HAP-1 (cell line): Measurements from ENCODE around the gene BRWD1.
"Not testable (repeated sequence)": the region's sequence is repeated elsewhere in the genome, so short reads cannot be mapped to it uniquely, and the experiment has no call there.

Experiments
- DNase-seq, 2 experiments: peaks; one replicate each; pipeline ENCODE4 v3.0.0-alpha.2; 2016 to 2020; ENCODE audit warnings: low spot score in 2 of 2
- H3K27me3 ChIP-seq: fragments of 250-450 bp; sonication (Bioruptor Pico); 2 replicates; pipeline ENCODE4 v1.5.1; 2020; ENCODE audit warnings: low read depth, mild to moderate bottlenecking, moderate library complexity
- H3K36me3 ChIP-seq: fragments of 250-450 bp; sonication (Bioruptor Pico); replicated peaks from 2 replicates; pipeline ENCODE4 v1.5.1; 2020; ENCODE audit warnings: mild to moderate bottlenecking
- H3K4me1 ChIP-seq: fragments of 250-450 bp; sonication (Bioruptor Pico); 2 replicates; pipeline ENCODE4 v1.5.1; 2020; ENCODE audit warnings: mild to moderate bottlenecking
- H3K4me3 ChIP-seq: fragments of 250-450 bp; sonication (Bioruptor Pico); 2 replicates; pipeline ENCODE4 v1.5.1; 2020; ENCODE audit warnings: mild to moderate bottlenecking, moderate library complexity
- H3K9me3 ChIP-seq: fragments of 250-450 bp; sonication (Bioruptor Pico); 2 replicates; pipeline ENCODE4 v1.5.1; 2020; ENCODE audit warnings: mild to moderate bottlenecking, moderate library complexity
- in situ Hi-C: fragments of 300-500 bp; cut with MboI; formaldehyde crosslinking; loops from 3 replicates; pipeline ENCODE4 v1.14.3; 2020; ENCODE audit warnings: low sequenced_read_pairs, inconsistent platforms, mixed read lengths

Gene BRWD1

GRCh38 chr21:39178421-39178820 is 135.0 kb downstream of the BRWD1 start:
- no peak for DNase-seq
- Histone ChIP-seq H3K36me3 (peaks cover 67% of the 10 kb centered on the region), H3K27me3 (no peaks in the 10 kb centered on the region), H3K9me3 (no peaks in the 10 kb centered on the region), H3K4me3 (no peak overlapping the region), H3K4me1 (peaks cover 10% of the 10 kb centered on the region)
- in situ Hi-C loops, result loop anchor here (10.0 kb wide), 1 partner anchor 374 kb away; the partner anchor contains the start of gene ETS2

GRCh38 chr21:39176271-39176709 is 137.1 kb downstream of the BRWD1 start:
- H3K4me1 ChIP-seq, result peaks cover 5% of the 10 kb centered on the region; the same call in 1 of the 2 replicates
- H3K36me3 ChIP-seq, result peaks cover 68% of the 10 kb centered on the region
- H3K4me3 ChIP-seq, result no peak overlapping the region
- no peak for DNase-seq
- in situ Hi-C loops, result loop anchor here (10.0 kb wide), 1 partner anchor 371 kb away; the partner anchor contains the start of gene ETS2
- H3K9me3 ChIP-seq, result no peaks in the 10 kb centered on the region
- no peaks in the 10 kb centered on the region for H3K27me3 ChIP-seq

GRCh38 chr21:39175665-39176064 is 137.8 kb downstream of the BRWD1 start:
- H3K4me3 ChIP-seq, result no peak overlapping the region
- peaks cover 2% of the 10 kb centered on the region; the same call in 1 of the 2 replicates for H3K4me1 ChIP-seq
- in situ Hi-C loops, result loop anchor here (10.0 kb wide), 1 partner anchor 371 kb away; the partner anchor contains the start of gene ETS2
- H3K9me3 ChIP-seq, result no peaks in the 10 kb centered on the region
- H3K27me3 ChIP-seq, result no peaks in the 10 kb centered on the region
- H3K36me3 ChIP-seq, result peaks cover 66% of the 10 kb centered on the region
- no peak for DNase-seq

DNA sequence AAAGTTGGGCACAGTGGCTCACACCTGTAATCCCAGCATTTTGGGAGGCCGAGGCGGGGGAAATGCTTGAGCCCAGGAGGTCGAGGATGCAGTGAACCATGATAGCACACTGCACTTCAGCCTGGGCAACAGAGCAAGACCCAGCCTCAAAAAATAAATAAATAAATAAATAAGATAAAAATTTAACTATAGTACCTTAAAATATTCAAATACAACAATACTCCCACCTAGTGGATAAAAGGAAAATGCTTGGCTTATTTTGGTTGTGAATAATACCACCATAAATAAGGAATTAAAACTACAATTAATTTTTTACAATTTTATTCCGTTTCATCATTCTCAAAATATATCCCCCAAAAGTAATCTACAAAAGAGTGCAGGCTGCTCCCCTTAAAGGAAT is 138.3 kb downstream of the BRWD1 start:
- H3K9me3 ChIP-seq, result no peaks in the 10 kb centered on the region
- H3K4me1 ChIP-seq, result 0 out of 2 replicates have a peak, but pooled peaks cover 2% of the 10 kb centered on the region
- in situ Hi-C loops, result loop anchor here (10.0 kb wide), 1 partner anchor 370 kb away; the partner anchor contains the start of gene ETS2
- H3K36me3 ChIP-seq, result peaks cover 60% of the 10 kb centered on the region
- no peak overlapping the region for H3K4me3 ChIP-seq
- no peaks in the 10 kb centered on the region for H3K27me3 ChIP-seq
- peak in 1 of 2 experiments; percentile 28 for DNase-seq

DNA sequence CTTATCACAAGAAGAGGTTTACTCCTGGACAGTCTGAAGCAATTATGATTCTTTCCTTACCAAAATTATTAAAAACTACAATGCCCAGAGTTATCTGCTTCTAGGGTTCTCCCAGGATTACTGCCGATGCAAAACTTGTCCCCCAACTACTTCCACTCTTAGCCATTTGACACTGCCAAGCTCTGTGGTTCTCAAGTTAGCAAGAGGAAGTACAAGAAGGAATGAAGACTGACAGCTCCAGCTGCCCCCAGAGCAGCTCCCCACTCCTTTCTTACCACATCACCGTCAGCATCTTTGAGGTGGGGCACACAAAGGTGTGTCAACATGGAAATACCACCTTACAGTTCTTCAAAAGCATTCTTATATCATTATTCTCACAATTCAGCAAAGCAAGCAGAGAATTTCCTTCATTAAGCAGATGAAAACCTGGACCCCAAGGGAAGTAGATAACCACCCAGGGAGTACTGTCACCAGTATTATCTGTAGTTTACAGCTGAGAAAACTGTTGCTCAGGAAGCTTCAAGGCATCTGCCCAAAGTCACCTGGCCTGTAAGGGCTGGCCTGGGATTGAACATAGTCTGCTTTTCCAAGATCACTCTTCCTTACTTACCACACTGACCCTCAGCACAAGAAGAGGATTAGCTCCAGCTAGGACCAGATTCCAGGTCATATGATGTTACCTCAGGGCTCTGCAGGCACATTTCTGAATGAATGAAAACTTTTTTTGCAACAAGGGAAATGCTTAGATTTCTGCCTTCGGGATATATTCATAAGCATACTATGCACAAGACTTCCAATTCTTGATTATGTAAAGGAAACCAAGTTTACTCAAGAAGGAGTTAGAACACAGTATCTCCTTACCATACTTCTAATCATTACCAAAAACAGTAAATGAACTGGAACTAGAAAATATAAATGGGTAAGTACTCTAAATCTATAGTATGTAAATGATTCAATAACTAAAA is 139.4 kb downstream of the BRWD1 start:
- Histone ChIP-seq H3K4me1 (0 out of 2 replicates have a peak, but pooled peaks cover 2% of the 10 kb centered on the region), H3K4me3 (no peak overlapping the region), H3K27me3 (no peaks in the 10 kb centered on the region), H3K9me3 (no peaks in the 10 kb centered on the region), H3K36me3 (peaks cover 49% of the 10 kb centered on the region)
- in situ Hi-C loops, result loop anchor here (10.0 kb wide), 1 partner anchor 369 kb away; the partner anchor contains the start of gene ETS2
- DNase-seq, result no peak

GRCh38 chr21:39169906-39170305 is 143.5 kb downstream of the BRWD1 start:
- Histone ChIP-seq H3K27me3 (no peaks in the 10 kb centered on the region), H3K9me3 (0 out of 2 replicates have a peak, but pooled peaks cover 4% of the 10 kb centered on the region), H3K36me3 (peaks cover 16% of the 10 kb centered on the region), H3K4me1 (no peaks in the 10 kb centered on the region), H3K4me3 (no peak overlapping the region)
- DNase-seq, result no peak
- in situ Hi-C loops, result loop anchor here (10.0 kb wide), 1 partner anchor 365 kb away; the partner anchor contains the start of gene ETS2

- H3K36me3 ChIP-seq, result peaks cover 5% of the 10 kb centered on the region
- in situ Hi-C loops, result no loop called here
- H3K4me1 ChIP-seq, result no peaks in the 10 kb centered on the region
- no peak overlapping the region for H3K4me3 ChIP-seq
- no peaks in the 10 kb centered on the region for H3K27me3 ChIP-seq
- DNase-seq, result no peak
- 0 out of 2 replicates have a peak, but pooled peaks cover 4% of the 10 kb centered on the region for H3K9me3 ChIP-seq
Measured at GRCh38 chr21:39168800-39169199, 144.6 kb downstream of the BRWD1 start.

DNA sequence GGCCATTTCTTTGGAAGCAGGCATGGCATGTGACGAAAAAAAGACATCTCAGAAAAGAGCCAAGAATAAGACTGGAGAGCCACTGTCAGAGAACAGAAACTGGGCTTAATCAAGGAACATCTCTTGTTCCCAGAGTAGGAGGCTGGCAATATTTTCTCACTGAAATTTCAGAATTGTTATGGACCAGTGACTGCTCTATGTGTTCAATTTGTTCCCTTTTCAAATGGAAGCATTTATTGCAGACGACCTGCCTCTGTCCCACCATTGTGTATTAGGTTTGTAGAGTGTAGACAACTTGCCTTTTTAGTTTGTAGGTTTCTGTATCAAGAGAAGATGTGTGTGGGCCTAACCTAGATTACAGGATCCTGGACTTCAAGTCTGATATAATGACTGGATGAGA is 148.9 kb downstream of the BRWD1 start:
- Histone ChIP-seq H3K36me3 (no peaks in the 10 kb centered on the region), H3K27me3 (no peaks in the 10 kb centered on the region), H3K4me1 (no peaks in the 10 kb centered on the region; the same call in 1 of the 2 replicates), H3K4me3 (no peak overlapping the region), H3K9me3 (0 out of 2 replicates have a peak, but pooled peaks cover 4% of the 10 kb centered on the region)
- DNase-seq, result no peak
- in situ Hi-C loops, result no loop called here

GRCh38 chr21:39161064-39161463 is 152.4 kb downstream of the BRWD1 start:
- H3K27me3 ChIP-seq, result no peaks in the 10 kb centered on the region
- no peak overlapping the region for H3K4me3 ChIP-seq
- H3K9me3 ChIP-seq, result no peaks in the 10 kb centered on the region
- H3K36me3 ChIP-seq, result no peaks in the 10 kb centered on the region
- H3K4me1 ChIP-seq, result no peaks in the 10 kb centered on the region; the same call in 1 of the 2 replicates
- no peak for DNase-seq
- in situ Hi-C loops, result no loop called here

DNA sequence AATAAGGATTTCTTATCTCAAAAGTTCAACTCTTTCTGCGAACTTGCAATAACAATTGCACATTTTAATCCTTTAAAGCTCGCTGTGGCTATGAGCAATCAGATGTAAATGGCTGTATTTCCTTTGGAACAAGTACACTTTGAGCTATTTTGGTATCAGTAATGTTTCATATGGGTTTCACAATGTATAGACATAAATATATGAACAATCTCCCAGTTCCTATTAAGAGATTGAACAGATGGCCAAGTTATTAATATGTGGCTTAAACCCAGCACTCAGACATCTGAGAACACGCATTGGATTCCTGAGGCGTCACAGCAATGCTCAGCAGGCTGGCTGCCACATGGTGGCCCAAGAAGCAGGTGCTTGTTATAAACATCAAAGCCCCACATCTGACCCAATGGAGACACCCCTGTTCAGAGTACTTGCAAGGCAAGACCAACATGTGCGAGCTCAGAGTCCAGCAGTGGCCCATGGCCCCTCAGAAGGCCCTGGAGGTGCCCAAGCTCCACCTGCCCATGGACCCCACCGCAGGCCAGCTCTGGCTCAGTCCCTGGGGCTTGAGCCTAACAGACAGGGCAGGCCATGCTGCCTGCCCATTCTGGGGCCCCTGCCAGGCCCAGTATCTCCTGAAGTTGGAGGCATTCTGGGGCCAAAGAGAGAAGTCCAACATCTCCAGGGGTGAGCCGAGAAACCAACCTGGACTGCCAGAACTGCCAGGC is 153.9 kb downstream of the BRWD1 start:
- DNase-seq, result no peak
- in situ Hi-C loops, result no loop called here
- H3K27me3 ChIP-seq, result no peaks in the 10 kb centered on the region
- H3K36me3 ChIP-seq, result no peaks in the 10 kb centered on the region
- no peak overlapping the region for H3K4me3 ChIP-seq
- no peaks in the 10 kb centered on the region; the same call in 1 of the 2 replicates for H3K4me1 ChIP-seq
- H3K9me3 ChIP-seq, result no peaks in the 10 kb centered on the region

GRCh38 chr21:39157241-39157640 is 156.2 kb downstream of the BRWD1 start:
- H3K4me3 ChIP-seq, H3K4me1 ChIP-seq, H3K9me3 ChIP-seq, DNase-seq, H3K27me3 ChIP-seq, in situ Hi-C loops, H3K36me3 ChIP-seq: not testable (repeated sequence)

GRCh38 chr21:39156024-39156423 is 157.4 kb downstream of the BRWD1 start:
- DNase-seq, result no peak
- Histone ChIP-seq H3K36me3 (no peaks in the 10 kb centered on the region), H3K4me1 (no peaks in the 10 kb centered on the region), H3K4me3 (no peak overlapping the region), H3K9me3 (no peaks in the 10 kb centered on the region), H3K27me3 (no peaks in the 10 kb centered on the region)
- in situ Hi-C loops, result no loop called here

GRCh38 chr21:39155578-39155977 is 157.9 kb downstream of the BRWD1 start:
- in situ Hi-C loops, result no loop called here
- H3K36me3 ChIP-seq, result no peaks in the 10 kb centered on the region
- no peaks in the 10 kb centered on the region for H3K9me3 ChIP-seq
- H3K27me3 ChIP-seq, result no peaks in the 10 kb centered on the region
- H3K4me3 ChIP-seq, result no peak overlapping the region
- no peak for DNase-seq
- no peaks in the 10 kb centered on the region for H3K4me1 ChIP-seq
